GM21515 (cell line): Measurements from ENCODE around the gene RGR.

ENCODE experiments used
- ATAC-seq: cut with Tn5 transposase; IDR thresholded peaks from one replicate; pipeline ENCODE4 v1.9.1; 2021; ENCODE audit not compliant: unreplicated experiment

The RGR gene

DNA sequence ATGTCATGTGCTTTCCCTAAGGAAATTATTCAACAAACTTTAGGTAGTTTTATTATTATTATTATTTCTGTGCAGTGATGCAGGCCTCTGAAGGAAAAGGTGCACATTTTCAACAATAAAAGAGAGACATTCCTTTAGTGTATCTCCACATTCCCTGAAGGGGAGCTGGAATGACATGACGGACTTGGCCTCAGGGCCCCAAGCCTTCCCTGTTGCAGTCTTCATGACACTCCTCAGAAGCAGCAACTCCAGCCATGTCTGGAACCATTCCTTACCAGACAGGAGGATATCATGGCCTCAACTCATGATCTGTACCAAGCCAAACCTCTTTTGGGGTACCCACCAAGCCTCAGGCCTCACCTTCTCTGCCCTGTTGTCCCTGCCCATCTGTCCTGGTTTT, 48.3 kb downstream of the RGR start:
- no peak for ATAC-seq

DNA sequence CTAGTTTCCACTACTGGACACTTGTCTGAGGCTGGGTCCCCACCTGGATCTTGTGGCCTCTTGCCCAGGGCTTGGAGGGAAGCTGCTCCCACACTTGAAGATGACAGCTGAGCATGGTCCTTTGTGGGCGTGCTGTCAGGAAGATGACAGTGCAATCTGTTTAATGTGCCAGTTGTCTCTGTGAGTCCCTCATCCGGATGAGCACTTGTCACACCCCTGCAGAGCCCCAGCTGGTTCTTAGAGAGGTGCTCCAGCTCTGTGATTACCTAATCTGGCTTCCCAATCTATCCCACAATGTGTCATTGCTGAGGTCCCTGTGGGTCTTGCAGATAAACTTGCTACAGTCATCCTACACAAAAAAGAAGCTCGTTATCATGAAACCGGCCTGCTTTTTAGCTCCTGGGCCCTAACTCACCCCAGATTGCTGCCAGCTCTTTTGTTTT, 48.7 kb downstream of the RGR start:
- no peak for ATAC-seq

- peak; percentile 69 for ATAC-seq
Observed at GRCh38 chr10:84294766-84295447, 50.1 kb downstream of the RGR start.

GRCh38 chr10:84296091-84296981, 51.5 kb downstream of the RGR start:
- ATAC-seq = no peak

GRCh38 chr10:84298057-84298456, 53.2 kb downstream of the RGR start:
- ATAC-seq = no peak

DNA sequence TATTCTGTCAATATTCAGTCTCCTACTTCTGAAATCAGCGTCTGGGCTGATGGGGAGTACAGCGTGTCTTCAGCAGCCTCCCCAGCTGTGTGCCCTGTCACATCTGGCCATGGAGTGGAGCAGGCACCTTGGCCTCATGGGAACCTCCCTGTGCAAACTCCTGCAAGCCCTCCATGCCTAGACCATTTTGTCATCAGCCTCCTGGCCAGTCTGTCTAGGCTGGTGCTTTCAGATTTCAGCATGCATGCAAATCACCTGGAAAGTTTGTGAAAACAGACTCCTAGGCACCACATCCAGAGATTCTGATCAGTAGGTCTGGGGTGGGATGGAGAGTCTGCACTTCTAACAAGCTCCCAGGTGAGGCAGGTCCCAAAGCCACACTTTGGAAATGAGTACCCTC, 57.4 kb downstream of the RGR start:
- ATAC-seq = no peak

- no peak for ATAC-seq
Observed at GRCh38 chr10:84306751-84307384, 62.0 kb downstream of the RGR start.

- no peak for ATAC-seq
Observed at GRCh38 chr10:84308021-84308420, 63.2 kb downstream of the RGR start.

- peak; percentile 63 for ATAC-seq
Observed at GRCh38 chr10:84308481-84309304, 63.8 kb downstream of the RGR start.
